CD4-positive, alpha-beta T cell (primary cell): ENCODE data around the gene LCE3D. TPM values are rescaled to one million over a fixed set of nuclear protein-coding genes. Genes with fewer than 3 reads are reported as not detected.

ENCODE experiments used
- ATAC-seq: fragments of 200-7000 bp; cut with Tn5 transposase; one replicate; pipeline ENCODE4 v1.10.0; 2022; ENCODE audit warnings: mild to moderate bottlenecking; ENCODE audit not compliant: poor library complexity
- CTCF ChIA-PET: fragments of 350-600 bp; sonication (Branson Sonifier 250); formaldehyde crosslinking; loops from one replicate; lab custom pipeline; 2021; ENCODE audit warnings: antibody characterized with exemption, inconsistent platforms; lab: Charles Lee
- POLR2A ChIA-PET: fragments of 350-600 bp; sonication (Branson Sonifier 250); formaldehyde crosslinking; loops from one replicate; lab custom pipeline; 2021; ENCODE audit warnings: antibody characterized with exemption, inconsistent platforms; lab: Charles Lee
- DNase-seq, 14 experiments: peaks; one replicate each; pipeline ENCODE4 v3.0.0-alpha.2; 2013 to 2020; ENCODE audit warnings: mixed read lengths in 2 of 14
- H3K27ac ChIP-seq, 2 donors: one replicate each; pipeline versions ENCODE4 v1.5.1 to v1.7.0; 2013; ENCODE audit warnings: low read length in 2 of 2, low read depth in 1 of 2, mild to moderate bottlenecking in 1 of 2
- H3K27me3 ChIP-seq, 2 experiments: 1 replicate in 1 of 2; 2 replicates in 1 of 2; pipeline versions ENCODE4 v1.6.1 to v1.7.0; 2013; ENCODE audit warnings: low read length in 2 of 2, control low read depth in 1 of 2, mild to moderate bottlenecking in 1 of 2, moderate library complexity in 1 of 2; ENCODE audit not compliant: insufficient read depth in 2 of 2, control insufficient read depth in 1 of 2
- H3K36me3 ChIP-seq: one replicate; pipeline ENCODE4 v1.6.1; 2013; ENCODE audit warnings: low read length, control low read depth; ENCODE audit not compliant: insufficient read depth
- H3K4me1 ChIP-seq: one replicate; pipeline ENCODE4 v1.6.1; 2013; ENCODE audit warnings: low read length, control low read depth; ENCODE audit not compliant: insufficient read depth
- H3K4me3 ChIP-seq: one replicate; pipeline ENCODE4 v1.5.1; 2013; ENCODE audit warnings: mild to moderate bottlenecking, low read length, moderate library complexity
- H3K9me3 ChIP-seq, 2 experiments: 1 replicate in 1 of 2; 2 replicates in 1 of 2; pipeline versions ENCODE4 v1.6.1 to v1.7.0; 2013; ENCODE audit warnings: low read length in 2 of 2, mild to moderate bottlenecking in 2 of 2, control low read depth in 1 of 2, moderate library complexity in 1 of 2; ENCODE audit not compliant: control insufficient read depth in 1 of 2, insufficient read depth in 1 of 2
- H3K27ac Mint-ChIP-seq: one replicate; pipeline ENCODE4 v1.8.0; 2020; ENCODE audit warnings: mixed read lengths
- H3K27me3 Mint-ChIP-seq: one replicate; pipeline ENCODE4 v1.8.0; 2021; ENCODE audit warnings: mixed read lengths
- H3K36me3 Mint-ChIP-seq: one replicate; pipeline ENCODE4 v1.8.0; 2021; ENCODE audit warnings: low read depth, mixed read lengths
- H3K4me1 Mint-ChIP-seq: one replicate; pipeline ENCODE4 v1.8.0; 2021; ENCODE audit warnings: low read depth, mixed read lengths
- H3K4me3 Mint-ChIP-seq: one replicate; pipeline ENCODE4 v1.8.0; 2020; ENCODE audit warnings: mild to moderate bottlenecking, mixed read lengths
- H3K9me3 Mint-ChIP-seq: one replicate; pipeline ENCODE4 v1.8.0; 2020; ENCODE audit warnings: mixed read lengths
- intact Hi-C, 2 experiments: fragments of 100-400 bp; cut with DNase I in 1 of 2; cut with micrococcal nuclease in 1 of 2; formaldehyde crosslinking; loops; one replicate each; pipeline versions ENCODE4 v1.15.1 to v1.9.0; 2023 to 2025; cut with DNase I, micrococcal nuclease
- total RNA-seq, 174 experiments: library from RNA in 2 of 174; stranded (reverse) in 2 of 174; gene quantifications; one replicate each; pipeline ENCODE4 v1.2.3 and lab custom pipeline; 2021 to 2026
- TF ChIP-seq, protein P1 (sequence below): fragments of 200-600 bp; IDR thresholded peaks from one replicate; pipeline ENCODE4 v1.8.0; 2022; ENCODE audit warnings: antibody characterized with exemption, mild to moderate bottlenecking

Gene LCE3D
- total RNA-seq, 2 experiments from 2014 or later = not detected

DNA sequence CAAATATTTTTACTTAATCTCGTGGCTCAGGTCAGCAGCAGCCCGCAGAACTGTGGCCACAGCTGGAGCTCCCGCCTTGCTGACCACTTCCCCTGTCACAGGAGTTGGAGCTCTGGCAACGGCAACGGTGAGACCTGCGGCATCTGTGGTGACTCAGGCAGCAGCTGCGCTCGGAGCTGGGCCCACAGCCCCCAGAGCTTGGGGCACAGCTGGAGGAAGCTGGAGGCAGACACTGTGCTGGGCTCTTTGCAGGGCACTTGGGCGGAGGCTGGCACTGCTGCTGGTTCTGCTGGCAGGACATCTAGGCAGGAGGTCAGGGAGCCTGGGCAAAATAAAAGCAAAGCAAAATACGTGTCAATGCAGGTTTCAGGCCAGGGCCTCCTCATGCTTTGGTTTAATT is 42.5 kb upstream of the LCE3D start, which contains the start of gene LCE3A:
Gene LCE3A (minus strand): TSS at position 301 of the 400 bp plus-strand sequence. CDS start 0 bp downstream, at position 301.
- Histone ChIP-seq H3K27me3 (peaks cover 4 to 22% of the 10 kb centered on the region in 2 experiments), H3K9me3 (peaks cover 4 to 11% of the 10 kb centered on the region in 2 experiments), H3K27ac (no peak within 1 kb of the TSS), H3K36me3 (no peaks in the 10 kb centered on the region), H3K4me3 (no peak within 1 kb of the TSS), H3K4me1 (peaks cover 4% of the 10 kb centered on the region)
- Mint-ChIP-seq H3K27ac (no peak within 1 kb of the TSS), H3K9me3 (peaks cover 9% of the 10 kb centered on the region), H3K27me3 (peaks cover 43% of the 10 kb centered on the region), H3K4me3 (no peak within 1 kb of the TSS), H3K36me3 (no peaks in the 10 kb centered on the region), H3K4me1 (peaks cover 5% of the 10 kb centered on the region)
- CTCF ChIA-PET = no interaction called here
- intact Hi-C loops = no loop called here
- DNase-seq (peak in 2 of 14 experiments; percentile 3 to 15), ATAC-seq (no peak)
- POLR2A ChIA-PET = no interaction called here
- TF ChIP-seq, protein P1, sequence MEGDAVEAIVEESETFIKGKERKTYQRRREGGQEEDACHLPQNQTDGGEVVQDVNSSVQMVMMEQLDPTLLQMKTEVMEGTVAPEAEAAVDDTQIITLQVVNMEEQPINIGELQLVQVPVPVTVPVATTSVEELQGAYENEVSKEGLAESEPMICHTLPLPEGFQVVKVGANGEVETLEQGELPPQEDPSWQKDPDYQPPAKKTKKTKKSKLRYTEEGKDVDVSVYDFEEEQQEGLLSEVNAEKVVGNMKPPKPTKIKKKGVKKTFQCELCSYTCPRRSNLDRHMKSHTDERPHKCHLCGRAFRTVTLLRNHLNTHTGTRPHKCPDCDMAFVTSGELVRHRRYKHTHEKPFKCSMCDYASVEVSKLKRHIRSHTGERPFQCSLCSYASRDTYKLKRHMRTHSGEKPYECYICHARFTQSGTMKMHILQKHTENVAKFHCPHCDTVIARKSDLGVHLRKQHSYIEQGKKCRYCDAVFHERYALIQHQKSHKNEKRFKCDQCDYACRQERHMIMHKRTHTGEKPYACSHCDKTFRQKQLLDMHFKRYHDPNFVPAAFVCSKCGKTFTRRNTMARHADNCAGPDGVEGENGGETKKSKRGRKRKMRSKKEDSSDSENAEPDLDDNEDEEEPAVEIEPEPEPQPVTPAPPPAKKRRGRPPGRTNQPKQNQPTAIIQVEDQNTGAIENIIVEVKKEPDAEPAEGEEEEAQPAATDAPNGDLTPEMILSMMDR = no peak

DNA sequence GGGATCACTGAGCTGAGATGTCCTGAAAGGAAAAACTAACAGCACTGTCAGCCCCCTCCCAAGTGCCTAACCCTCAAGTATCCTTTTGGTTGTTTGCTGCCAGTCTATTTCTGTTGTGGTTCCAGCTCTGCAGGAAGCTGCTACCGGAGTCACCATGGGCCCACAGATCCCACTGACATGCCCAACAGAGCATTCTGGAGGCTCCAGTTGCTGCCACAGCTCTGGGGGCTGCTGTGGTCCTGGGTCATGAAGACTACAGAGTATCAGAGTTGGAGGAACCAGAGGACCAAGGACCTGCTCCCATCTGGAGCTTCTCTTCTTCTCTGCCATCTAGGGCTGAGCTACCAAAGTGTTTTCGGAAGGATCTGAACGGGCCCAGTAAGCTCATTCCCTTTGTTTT is 41.7 kb upstream of the LCE3D start:
- Mint-ChIP-seq H3K9me3 (peaks cover 12% of the 10 kb centered on the region), H3K27ac (no peak overlapping the region), H3K27me3 (peaks cover 35% of the 10 kb centered on the region), H3K4me1 (peaks cover 5% of the 10 kb centered on the region), H3K4me3 (no peak overlapping the region), H3K36me3 (no peaks in the 10 kb centered on the region)
- Histone ChIP-seq H3K9me3 (peaks cover 4 to 11% of the 10 kb centered on the region in 2 experiments), H3K36me3 (no peaks in the 10 kb centered on the region), H3K27ac (no peak overlapping the region), H3K4me3 (no peak overlapping the region), H3K27me3 (peaks cover 4 to 18% of the 10 kb centered on the region in 2 experiments), H3K4me1 (peaks cover 4% of the 10 kb centered on the region)
- TF ChIP-seq, protein P1 = no peak
- ChIA-PET POLR2A (no interaction called here), CTCF (no interaction called here)
- intact Hi-C loops = no loop called here
- ATAC-seq = no peak
- DNase-seq = no peak

DNA sequence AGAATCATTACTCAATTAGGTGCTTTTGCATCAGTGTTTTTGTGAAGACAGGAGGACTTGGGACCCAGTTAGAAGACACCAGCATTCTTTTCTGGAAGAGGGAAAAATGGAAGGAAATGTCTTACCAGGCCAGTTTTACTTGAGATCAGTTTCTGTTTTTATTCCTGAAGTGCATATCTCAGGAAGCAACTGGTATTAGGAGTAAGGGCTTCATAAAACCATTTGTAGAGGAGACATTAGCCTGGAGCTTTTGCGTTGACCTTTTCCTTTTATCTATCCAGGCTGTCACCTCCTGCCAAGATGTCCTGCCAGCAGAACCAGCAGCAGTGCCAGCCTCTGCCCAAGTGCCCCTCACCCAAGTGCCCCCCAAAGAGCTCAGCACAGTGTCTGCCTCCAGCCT is 33.2 kb upstream of the LCE3D start, which contains the start of gene LCE3B:
Gene LCE3B (plus strand): TSS at position 301 of the 400 bp plus-strand sequence. CDS start 0 bp downstream, at position 301.
- H3K36me3 Mint-ChIP-seq = no peaks in the 10 kb centered on the region
- H3K4me3 ChIP-seq = no peak within 1 kb of the TSS
- no peaks in the 10 kb centered on the region for H3K27me3 Mint-ChIP-seq
- H3K4me1 Mint-ChIP-seq = no peaks in the 10 kb centered on the region
- H3K9me3 ChIP-seq = no peaks in the 10 kb centered on the region
- ATAC-seq (no peak), DNase-seq (no peak)
- H3K4me3 Mint-ChIP-seq = no peak within 1 kb of the TSS
- no peak within 1 kb of the TSS for H3K27ac Mint-ChIP-seq
- H3K27me3 ChIP-seq = peaks cover 0 to 14% of the 10 kb centered on the region in 2 experiments
- no peaks in the 10 kb centered on the region for H3K4me1 ChIP-seq
- no peaks in the 10 kb centered on the region for H3K36me3 ChIP-seq
- ChIA-PET CTCF (no interaction called here), POLR2A (no interaction called here)
- H3K27ac ChIP-seq = no peak within 1 kb of the TSS
- peaks cover 6% of the 10 kb centered on the region for H3K9me3 Mint-ChIP-seq
- TF ChIP-seq, protein P1 = no peak
- intact Hi-C loops = no loop called here
